Astrocyte of the spinal cord (primary cell): ENCODE results near the gene MIA3.
"Not testable (repeated sequence)": the region's sequence is repeated elsewhere in the genome, so short reads cannot be mapped to it uniquely, and the experiment has no call there.

Experiments used
- DNase-seq: peaks from one replicate; pipeline ENCODE4 v3.0.0; 2011; ENCODE audit warnings: low read depth, low spot score
- H3K4me3 ChIP-seq: 2 replicates; pipeline ENCODE4 v1.5.1; 2011; ENCODE audit warnings: low read depth, mild to moderate bottlenecking, low read length, moderate library complexity
- in situ Hi-C: cut with HindIII; loops from 2 replicates; pipeline ENCODE4 v1.10.0; 2017; ENCODE audit warnings: low sequenced_read_pairs
- TF ChIP-seq, protein P1 (sequence below): IDR thresholded peaks from 2 replicates; pipeline ENCODE4 v1.5.1; 2012; ENCODE audit warnings: low read depth, mild to moderate bottlenecking, low read length, inconsistent platforms

MIA3 gene

DNA sequence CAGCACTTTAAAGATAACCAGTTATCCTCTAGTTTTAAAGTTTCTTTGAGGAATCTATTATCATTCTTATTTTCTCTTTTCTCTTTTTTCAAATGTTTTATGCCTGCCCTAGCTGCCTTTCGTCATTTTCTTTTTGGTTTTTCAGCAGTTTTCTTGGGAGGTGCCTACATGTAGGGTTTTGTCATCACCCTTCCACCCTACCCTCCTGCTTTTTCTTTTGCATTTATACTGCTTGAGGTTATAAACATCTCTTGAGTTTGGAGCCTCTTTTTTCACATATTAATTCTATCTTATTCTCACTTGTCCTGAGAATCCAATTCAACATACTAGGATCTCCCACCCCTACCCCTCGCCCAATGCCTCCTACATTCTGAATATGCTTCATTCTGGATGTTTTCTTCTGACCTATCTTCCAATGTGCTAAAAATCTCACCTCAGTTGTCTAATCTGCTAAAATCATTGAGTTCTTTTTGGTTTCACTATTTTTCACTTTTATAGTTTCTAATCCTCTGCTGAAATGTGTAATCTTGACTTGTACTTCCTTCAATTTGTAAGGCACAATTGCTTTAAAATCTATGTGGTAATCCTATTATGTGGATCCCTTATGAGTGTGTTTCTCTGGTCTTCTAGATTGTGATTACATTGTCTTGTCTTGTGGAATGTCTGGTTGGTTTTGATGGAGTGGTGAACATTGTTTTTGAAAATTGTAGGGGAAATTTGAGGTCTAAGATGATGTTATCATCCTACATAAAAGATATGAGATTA, 38.7 kb downstream of the MIA3 start:
- DNase-seq, result no peak
- TF ChIP-seq, protein P1, sequence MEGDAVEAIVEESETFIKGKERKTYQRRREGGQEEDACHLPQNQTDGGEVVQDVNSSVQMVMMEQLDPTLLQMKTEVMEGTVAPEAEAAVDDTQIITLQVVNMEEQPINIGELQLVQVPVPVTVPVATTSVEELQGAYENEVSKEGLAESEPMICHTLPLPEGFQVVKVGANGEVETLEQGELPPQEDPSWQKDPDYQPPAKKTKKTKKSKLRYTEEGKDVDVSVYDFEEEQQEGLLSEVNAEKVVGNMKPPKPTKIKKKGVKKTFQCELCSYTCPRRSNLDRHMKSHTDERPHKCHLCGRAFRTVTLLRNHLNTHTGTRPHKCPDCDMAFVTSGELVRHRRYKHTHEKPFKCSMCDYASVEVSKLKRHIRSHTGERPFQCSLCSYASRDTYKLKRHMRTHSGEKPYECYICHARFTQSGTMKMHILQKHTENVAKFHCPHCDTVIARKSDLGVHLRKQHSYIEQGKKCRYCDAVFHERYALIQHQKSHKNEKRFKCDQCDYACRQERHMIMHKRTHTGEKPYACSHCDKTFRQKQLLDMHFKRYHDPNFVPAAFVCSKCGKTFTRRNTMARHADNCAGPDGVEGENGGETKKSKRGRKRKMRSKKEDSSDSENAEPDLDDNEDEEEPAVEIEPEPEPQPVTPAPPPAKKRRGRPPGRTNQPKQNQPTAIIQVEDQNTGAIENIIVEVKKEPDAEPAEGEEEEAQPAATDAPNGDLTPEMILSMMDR, result no peak
- no peak overlapping the region for H3K4me3 ChIP-seq
- in situ Hi-C loops, result no loop called here

DNA sequence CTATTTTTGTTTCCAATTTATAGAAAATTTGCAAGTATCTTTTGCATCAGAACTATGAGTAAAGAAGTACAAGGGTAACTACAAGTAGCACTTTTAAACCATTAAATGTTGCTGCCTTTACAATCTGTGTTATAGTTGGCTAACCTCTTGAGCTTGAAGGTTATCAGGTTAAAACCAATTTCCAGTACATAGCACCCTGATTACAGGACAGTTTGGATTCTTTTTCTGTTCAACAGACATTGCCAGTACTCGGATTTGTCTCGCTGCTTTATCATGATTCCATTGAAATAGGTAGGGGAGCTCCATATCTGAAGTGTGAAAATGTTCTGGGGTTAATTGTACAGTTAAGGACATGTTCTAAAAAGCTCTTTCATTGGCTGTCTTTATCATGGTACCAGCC, 40.0 kb downstream of the MIA3 start:
- in situ Hi-C loops, result no loop called here

DNA sequence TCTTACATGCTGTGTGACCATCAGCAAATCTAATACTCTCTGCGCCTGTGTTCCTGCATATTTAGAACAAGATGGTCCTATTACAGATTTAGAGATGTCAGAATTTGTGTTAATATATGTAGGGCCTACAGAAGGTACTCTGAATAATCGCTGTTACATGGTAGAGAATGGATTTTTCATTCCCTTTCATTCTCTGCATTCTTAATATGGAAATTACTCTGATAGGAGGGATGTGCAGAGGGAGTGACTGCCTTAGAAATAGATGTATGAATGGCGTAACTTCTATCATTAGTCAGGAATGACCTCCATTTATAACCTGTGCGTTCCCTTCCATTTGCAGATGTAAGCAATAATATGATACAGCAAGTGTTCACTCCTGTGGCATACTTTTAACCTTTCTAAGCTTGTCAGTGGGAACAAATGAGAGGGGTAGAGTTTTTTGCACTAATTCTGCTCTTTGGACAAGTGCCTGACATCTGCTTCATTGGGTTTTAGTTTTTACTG, 45.6 kb downstream of the MIA3 start:
- no peak overlapping the region for H3K4me3 ChIP-seq
- TF ChIP-seq, protein P1, result no peak
- DNase-seq, result no peak
- in situ Hi-C loops, result no loop called here

More for the DNA sequence above, 40.0 kb downstream of the MIA3 start:
- TF ChIP-seq, protein P1, result no peak
- no peak for DNase-seq
- no peak overlapping the region for H3K4me3 ChIP-seq

DNA sequence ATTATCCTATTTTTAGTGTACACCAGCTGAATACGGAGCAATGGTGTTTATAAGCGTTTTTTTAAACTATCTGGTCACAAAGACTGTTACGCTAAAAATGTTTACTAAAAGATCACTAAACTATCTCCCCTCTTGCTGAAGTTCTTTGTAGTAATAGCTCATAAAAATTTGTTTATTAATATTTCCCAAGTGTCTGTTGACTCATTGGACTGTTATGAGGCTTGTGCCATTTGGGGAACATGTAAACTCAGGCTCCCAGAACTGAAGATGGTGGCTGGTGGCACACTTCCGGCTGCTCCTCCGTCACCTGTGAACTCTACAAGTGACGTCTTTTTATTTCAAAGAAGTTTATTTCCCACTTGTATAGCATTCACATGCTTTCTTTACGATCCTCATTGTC, 48.1 kb downstream of the MIA3 start:
- H3K4me3 ChIP-seq, result no peak overlapping the region
- DNase-seq, result no peak
- TF ChIP-seq, protein P1, result no peak
- in situ Hi-C loops, result no loop called here

DNA sequence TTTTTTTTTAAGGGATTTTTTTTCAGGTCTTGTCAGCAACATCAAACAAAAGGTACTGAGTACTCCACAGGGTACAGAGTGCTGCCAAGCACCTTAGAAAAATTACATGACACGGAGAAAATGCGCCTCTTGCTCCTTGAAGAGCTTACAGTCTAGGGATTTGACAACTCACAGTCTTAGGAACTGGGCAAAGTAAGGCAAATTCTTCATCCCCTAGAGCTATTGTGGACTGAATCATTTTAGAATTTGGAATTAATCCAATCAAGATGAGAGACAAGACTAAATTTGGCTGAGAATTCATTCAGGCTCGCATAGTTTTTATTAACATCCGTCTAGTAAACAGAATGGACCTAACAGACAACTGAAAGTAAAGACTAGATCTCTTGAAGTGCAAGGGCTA, 50.3 kb downstream of the MIA3 start:
- DNase-seq, in situ Hi-C loops, H3K4me3 ChIP-seq: not testable (repeated sequence)

DNA sequence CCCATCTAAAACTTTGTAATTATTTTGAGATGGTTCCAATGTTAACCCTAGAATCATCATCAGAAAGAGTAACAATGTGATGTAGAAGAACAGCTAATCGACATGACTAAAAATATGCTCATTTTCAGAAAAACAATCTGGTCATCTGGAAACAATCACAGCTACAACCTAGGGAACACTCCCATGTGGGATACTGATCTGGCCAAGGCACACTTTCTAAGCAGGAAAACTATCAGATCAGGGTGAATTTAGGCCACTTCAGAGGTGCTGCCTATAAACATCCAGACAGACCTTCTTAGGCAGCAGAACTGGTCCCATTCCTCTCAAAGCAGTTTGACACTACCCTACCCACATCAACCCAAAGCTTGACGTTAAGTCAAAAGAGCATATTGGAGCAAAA, 51.2 kb downstream of the MIA3 start:
- in situ Hi-C loops, DNase-seq, H3K4me3 ChIP-seq: not testable (repeated sequence)

DNA sequence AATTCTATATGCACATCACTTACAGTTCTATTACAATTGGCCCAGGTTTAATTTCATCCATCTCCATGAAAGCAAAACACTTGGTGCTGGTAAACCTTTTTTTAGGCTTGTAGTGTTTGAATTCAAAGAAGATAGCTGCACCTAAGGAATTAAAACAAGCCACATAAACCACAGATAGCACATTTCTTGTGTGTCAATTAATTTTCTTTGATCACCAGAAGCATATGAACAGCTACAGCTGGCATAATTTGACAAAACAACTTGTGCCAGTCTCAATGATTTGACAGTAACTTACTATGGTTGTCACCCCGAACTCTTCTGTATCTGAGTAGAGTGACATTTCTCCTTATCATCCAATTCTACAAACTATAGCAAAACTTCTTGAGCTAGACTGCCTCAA, 52.2 kb downstream of the MIA3 start:
- no peak overlapping the region for H3K4me3 ChIP-seq
- no peak for DNase-seq
- TF ChIP-seq, protein P1, result no peak
- in situ Hi-C loops, result no loop called here
